NCI-H1694 treated with DMSO at 0.1 percent for 48 hours (cell line): Measurements from ENCODE around the gene MGAT3.
A peak's percentile ranks its signal among the peaks of the same experiment; 100 is the strongest.
"Not testable (repeated sequence)": the region's sequence is repeated elsewhere in the genome, so short reads cannot be mapped to it uniquely, and the experiment has no call there.

Experiments
- DNase-seq: peaks from one replicate; lab custom pipeline; 2025; lab: John Stamatoyannopoulos, UW

Gene MGAT3

GRCh38 chr22:39490966-39491680 is 34.3 kb downstream of the MGAT3 start:
- DNase-seq: no peak

- no peak for DNase-seq
These were observed 34.9 kb downstream of the MGAT3 start for GRCh38 chr22:39491696-39492095.

GRCh38 chr22:39492186-39492585 is 35.4 kb downstream of the MGAT3 start:
- DNase-seq: no peak

GRCh38 chr22:39493759-39494158 is 36.9 kb downstream of the MGAT3 start:
- no peak for DNase-seq

GRCh38 chr22:39494471-39495120 is 37.8 kb downstream of the MGAT3 start:
- DNase-seq: no peak

- peak; percentile 88 for DNase-seq
These were observed 39.5 kb downstream of the MGAT3 start for GRCh38 chr22:39496131-39496838.

- no peak for DNase-seq
These were observed 40.6 kb downstream of the MGAT3 start for GRCh38 chr22:39497429-39497828.

GRCh38 chr22:39498368-39498767 is 41.6 kb downstream of the MGAT3 start:
- DNase-seq: no peak

GRCh38 chr22:39498802-39499201 is 42.0 kb downstream of the MGAT3 start:
- DNase-seq: no peak

- DNase-seq: no peak
These were observed 43.3 kb downstream of the MGAT3 start for GRCh38 chr22:39500101-39500500.

- DNase-seq: peak; percentile 36
These were observed 44.9 kb downstream of the MGAT3 start for GRCh38 chr22:39501644-39502108.

- DNase-seq: peak; percentile 90
These were observed 45.4 kb downstream of the MGAT3 start, which contains the start of gene MIEF1 for GRCh38 chr22:39502109-39502788. Gene MIEF1 (plus strand): TSS chr22:39502290. CDS start chr22:39511295, 9,005 bp downstream.

GRCh38 chr22:39502789-39503409 is 46.1 kb downstream of the MGAT3 start:
- DNase-seq: no peak

GRCh38 chr22:39503630-39504029 is 46.8 kb downstream of the MGAT3 start:
- no peak for DNase-seq

GRCh38 chr22:39504071-39504470 is 47.3 kb downstream of the MGAT3 start:
- DNase-seq: no peak

GRCh38 chr22:39507021-39507420 is 50.2 kb downstream of the MGAT3 start:
- not testable (repeated sequence) for DNase-seq

- no peak for DNase-seq
These were observed 51.6 kb downstream of the MGAT3 start for GRCh38 chr22:39508393-39508792.

- DNase-seq: no peak
These were observed 53.8 kb downstream of the MGAT3 start for GRCh38 chr22:39510529-39511149.

GRCh38 chr22:39511226-39511625 is 54.4 kb downstream of the MGAT3 start:
- no peak for DNase-seq

- no peak for DNase-seq
These were observed 55.2 kb downstream of the MGAT3 start for GRCh38 chr22:39512026-39512425.

- DNase-seq: no peak
These were observed 57.0 kb downstream of the MGAT3 start for GRCh38 chr22:39513791-39514190.
